Endothelial cell of umbilical vein (primary cell): Measurements from ENCODE around the gene MED12L. TPM values are rescaled to one million over a fixed set of nuclear protein-coding genes. Genes with fewer than 3 reads are reported as not detected.

ENCODE experiments used
- BruUV-seq: library from RNA; stranded (reverse); fragments of 400-500 nt; replicated peaks from 2 replicates; lab custom pipeline; 2021; lab: Mats Ljungman, UMichigan
- CTCF ChIA-PET: fragments of 300-600, 350-600 bp; sonication (Branson Sonifier 250); formaldehyde crosslinking; loops from one replicate; lab custom pipeline; 2021; ENCODE audit warnings: antibody characterized with exemption, inconsistent platforms; lab: Charles Lee
- POLR2A ChIA-PET: fragments of 300-600, 350-600 bp; sonication (Branson Sonifier 250); formaldehyde crosslinking; loops from one replicate; lab custom pipeline; 2021; ENCODE audit warnings: antibody characterized with exemption, inconsistent platforms; lab: Charles Lee
- DNase-seq: peaks from one replicate; pipeline ENCODE4 v3.0.0-alpha.2; 2011; ENCODE audit warnings: low read depth, low spot score
- FAIRE-seq: peaks from 2 replicates; lab custom pipeline; 2011; peaks lifted over from hg19 to GRCh38; lab: Jason Lieb, UNC
- H2AFZ ChIP-seq: 2 replicates; pipeline ENCODE4 v1.6.0; 2012; ENCODE audit warnings: low read depth, low read length, control low read depth, inconsistent platforms
- H3K27ac ChIP-seq: 2 replicates; pipeline ENCODE4 v1.5.1; 2011; ENCODE audit warnings: low read depth, mild to moderate bottlenecking, control low read depth, low read length, moderate library complexity; ENCODE audit not compliant: insufficient read depth
- H3K27me3 ChIP-seq, 2 experiments: 2 replicates each; pipeline versions ENCODE4 v1.6.0 to v1.6.1; 2011; ENCODE audit warnings: low read length in 2 of 2, mixed read lengths in 1 of 2; ENCODE audit not compliant: control insufficient read depth in 2 of 2, insufficient read depth in 2 of 2
- H3K36me3 ChIP-seq, 2 experiments: 2 replicates in 1 of 2; 3 replicates in 1 of 2; pipeline ENCODE4 v1.5.1; 2011; ENCODE audit warnings: low read length in 2 of 2, mild to moderate bottlenecking in 1 of 2, moderate library complexity in 1 of 2; ENCODE audit not compliant: control insufficient read depth in 2 of 2, insufficient read depth in 2 of 2; ENCODE audit errors: extremely low read depth in 1 of 2
- H3K4me1 ChIP-seq: 3 replicates; pipeline ENCODE4 v1.5.1; 2011; ENCODE audit warnings: mild to moderate bottlenecking, low read length; ENCODE audit not compliant: control insufficient read depth, insufficient read depth; ENCODE audit errors: extremely low read depth
- H3K4me2 ChIP-seq: 2 replicates; pipeline ENCODE4 v1.6.1; 2011; ENCODE audit warnings: low read length, control low read depth, mixed read lengths; ENCODE audit not compliant: insufficient read depth
- H3K4me3 ChIP-seq, 3 experiments: fragments of 200-600 bp in 1 of 3; sonication (generic), shearing (Covaris generic) in 1 of 3; replicated peaks in 1 of 3; 2 replicates each; pipeline ENCODE4 v1.5.1; 2011 to 2016; ENCODE audit warnings: control low read depth in 3 of 3, low read length in 3 of 3, mild to moderate bottlenecking in 2 of 3, inconsistent platforms in 1 of 3, low read depth in 1 of 3, moderate library complexity in 1 of 3; ENCODE audit not compliant: insufficient read depth in 1 of 3
- H3K79me2 ChIP-seq: 2 replicates; pipeline ENCODE4 v1.6.0; 2012; ENCODE audit warnings: low read length, inconsistent platforms; ENCODE audit not compliant: control insufficient read depth, insufficient read depth
- H3K9ac ChIP-seq: replicated peaks from 2 replicates; pipeline ENCODE3; 2011; ENCODE audit warnings: low read length, control low read depth; ENCODE audit not compliant: insufficient read depth; ENCODE audit errors: extremely low read depth
- H3K9me1 ChIP-seq: replicated peaks from 3 replicates; pipeline ENCODE4 v1.6.0; 2011; ENCODE audit warnings: mild to moderate bottlenecking, low read length; ENCODE audit not compliant: control insufficient read depth, insufficient read depth; ENCODE audit errors: extremely low read depth
- H3K9me3 ChIP-seq: replicated peaks from 2 replicates; pipeline ENCODE4 v1.5.1; 2012; ENCODE audit warnings: low read length, inconsistent platforms; ENCODE audit not compliant: control insufficient read depth, insufficient read depth
- H4K20me1 ChIP-seq: replicated peaks from 2 replicates; pipeline ENCODE3; 2011; ENCODE audit warnings: mild to moderate bottlenecking, low read length; ENCODE audit not compliant: control insufficient read depth, insufficient read depth; ENCODE audit errors: extremely low read depth
- CTCF ChIP-seq, 2 donors: IDR thresholded peaks; 1 replicate in 1 of 2; 2 replicates in 1 of 2; pipeline ENCODE4 v1.5.1; 2011; ENCODE audit warnings: low read length in 2 of 2, mild to moderate bottlenecking in 2 of 2, moderate library complexity in 2 of 2, control low read depth in 1 of 2, inconsistent platforms in 1 of 2, low read depth in 1 of 2; ENCODE audit not compliant: insufficient read depth in 1 of 2; ENCODE audit errors: extremely low read depth in 1 of 2
- EZH2 ChIP-seq: IDR thresholded peaks from 2 replicates; pipeline ENCODE4 v1.6.1; 2012; ENCODE audit warnings: borderline replicate concordance, low read depth, mild to moderate bottlenecking, moderate library complexity, low read length, inconsistent platforms; ENCODE audit not compliant: severe bottlenecking
- FOS ChIP-seq: IDR thresholded peaks from 2 replicates; pipeline ENCODE4 v1.6.1; 2011; ENCODE audit warnings: mild to moderate bottlenecking, low read length, moderate library complexity, borderline replicate concordance; ENCODE audit not compliant: insufficient read depth
- GATA2 ChIP-seq: IDR thresholded peaks from 2 replicates; pipeline ENCODE4 v1.7.0; 2011; ENCODE audit warnings: low read depth, mild to moderate bottlenecking, moderate library complexity, mixed read lengths, low read length; ENCODE audit not compliant: insufficient read length, insufficient read depth
- JUN ChIP-seq: IDR thresholded peaks from 2 replicates; pipeline ENCODE4 v1.6.1; 2011; ENCODE audit warnings: borderline replicate concordance, low read depth; ENCODE audit not compliant: insufficient read length, insufficient read depth
- MAX ChIP-seq: IDR thresholded peaks from 2 replicates; pipeline ENCODE4 v1.6.1; 2011; ENCODE audit not compliant: insufficient read depth, insufficient read length
- MYC ChIP-seq: IDR thresholded peaks from one replicate; pipeline ENCODE4 v1.6.1; 2011; ENCODE audit warnings: mild to moderate bottlenecking, low read depth, low read length
- POLR2A ChIP-seq: IDR thresholded peaks from 2 replicates; pipeline ENCODE4 v1.6.1; 2012; ENCODE audit warnings: low read depth, mild to moderate bottlenecking, control low read depth, low read length
- POLR2AphosphoS5 ChIP-seq: IDR thresholded peaks from 2 replicates; pipeline ENCODE4 v1.6.1; 2012; ENCODE audit warnings: low read depth, mild to moderate bottlenecking, control low read depth, low read length, moderate library complexity; ENCODE audit not compliant: insufficient read depth
- dilution Hi-C: fragments of 300-500 bp; cut with MboI; formaldehyde crosslinking; loops from one replicate; pipeline ENCODE4 v1.15.0; 2019; ENCODE audit warnings: low sequenced_read_pairs; ENCODE audit not compliant: extremely low pct_ligation_motif_present
- intact Hi-C: fragments of 100-400 bp; cut with micrococcal nuclease; formaldehyde crosslinking; loops from one replicate; pipeline ENCODE4 v1.10.0; 2022
- polyA plus RNA-seq, 4 experiments: library from polyadenylated mRNA; depleted of rRNA in 3 of 4; stranded (reverse) in 3 of 4; unstranded in 1 of 4; fragments of >200 nt; gene quantifications; 2 replicates each; pipeline versions ENCODE4 v1.2.1 to v1.2.3, GENCODE V29; 2011 to 2012; ENCODE audit warnings: missing spikeins in 1 of 4
- total RNA-seq: library from RNA; stranded (reverse); gene quantifications from 2 replicates; pipeline ENCODE4 v1.2.3, GENCODE V29; 2021

The MED12L gene
- total and polyA plus RNA-seq, 2 donors (not counting 3 experiments of a cell fraction or from before 2014, with no cell fraction given) = 0.03 to 0.27 TPM

GRCh38 chr3:151393146-151393830, 307.8 kb downstream of the MED12L start:
- H3K9me1 ChIP-seq = no peaks in the 10 kb centered on the region
- H3K9me3 ChIP-seq = no peaks in the 10 kb centered on the region
- no peak overlapping the region for H3K9ac ChIP-seq
- FAIRE-seq (no peak), DNase-seq (no peak)
- H2AFZ ChIP-seq = no peak overlapping the region
- H3K4me1 ChIP-seq = no peaks in the 10 kb centered on the region
- H3K79me2 ChIP-seq = no peaks in the 10 kb centered on the region
- H3K27ac ChIP-seq = no peak overlapping the region
- intact Hi-C loops = no loop called here
- ChIA-PET POLR2A (no interaction called here), CTCF (no interaction called here)
- H3K36me3 ChIP-seq = no peaks in the 10 kb centered on the region
- H4K20me1 ChIP-seq = no peaks in the 10 kb centered on the region
- no peak overlapping the region for H3K4me3 ChIP-seq
- no TSS peak for BruUV-seq
- peaks cover 1 to 3% of the 10 kb centered on the region in 2 experiments for H3K27me3 ChIP-seq
- TF ChIP-seq GATA2 = no peak
- TF ChIP-seq EZH2 = no peak
- TF ChIP-seq CTCF (IDR thresholded peaks at IDR 0.05; ENCODE audit: extremely low read depth in 1 of 2, insufficient read depth in 1 of 2, low read depth in 1 of 2, low read length in 2 of 2) = no peak
- TF ChIP-seq POLR2A = no peak
- TF ChIP-seq JUN = no peak
- TF ChIP-seq MAX = no peak
- no peak for TF ChIP-seq MYC
- TF ChIP-seq FOS = no peak
- no peak for TF ChIP-seq POLR2AphosphoS5
- dilution Hi-C loops = no loop called here
- no peak overlapping the region for H3K4me2 ChIP-seq
